ENCODE results near the gene SPRR2F. TPM values are rescaled to one million over a fixed set of nuclear protein-coding genes. Genes with fewer than 3 reads are reported as not detected.

Gene SPRR2F, protein sequence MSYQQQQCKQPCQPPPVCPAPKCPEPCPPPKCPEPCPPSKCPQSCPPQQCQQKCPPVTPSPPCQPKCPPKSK
- not detected in 2 replicates for total RNA-seq

GRCh38 chr1:153113416-153113815 is at the start of gene SPRR2F:
TSS of gene SPRR2F (minus strand) at chr1:153113516. CDS start at chr1:153112733, 783 bp downstream.

DNA sequence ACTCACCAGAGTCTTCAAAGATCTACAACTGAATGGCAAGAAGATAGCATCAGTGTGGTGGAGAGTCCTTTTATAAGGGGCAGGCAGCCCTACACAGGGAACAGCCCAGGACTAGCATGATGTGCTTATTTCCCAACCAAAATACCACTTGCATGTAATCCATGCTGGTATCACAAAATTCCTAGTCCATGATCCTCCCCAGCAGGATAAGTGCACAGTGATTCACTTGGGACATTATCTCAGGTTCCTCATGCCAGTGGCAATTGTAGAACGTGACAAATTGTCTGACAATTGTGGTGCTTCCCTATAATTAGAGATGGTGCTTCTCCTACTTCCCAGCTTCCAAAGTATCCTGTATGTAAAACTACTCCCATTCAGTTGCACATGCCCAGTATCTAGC is 37.5 kb upstream of the SPRR2F start, which contains the start of gene SPRR2G:
SPRR2G (minus strand) TSS at position 45 of the 400 bp plus-strand sequence. CDS start 780 bp downstream, outside the sequence.

GRCh38 chr1:153094426-153094825 is 18.9 kb downstream of the SPRR2F start, which contains the start of gene SPRR2E:
TSS of gene SPRR2E (minus strand) at chr1:153094526. CDS start at chr1:153093751, 775 bp downstream.

GRCh38 chr1:153071511-153071910 is 41.8 kb downstream of the SPRR2F start, which contains the start of gene SPRR2B:
TSS of gene SPRR2B (minus strand) at chr1:153071611. CDS start at chr1:153070839, 772 bp downstream.

Other genes starting within 250 kb of the SPRR2F start
- gene SMCP, start 235.2 kb downstream of the SPRR2F start, total RNA-seq = not detected in 2 replicates
- gene IVL, start 205.0 kb downstream of the SPRR2F start, total RNA-seq = not detected in 2 replicates
- gene SPRR5, start 166.3 kb downstream of the SPRR2F start, total RNA-seq = not detected in 2 replicates
- not detected in 2 replicates for gene SPRR4, start 142.9 kb downstream of the SPRR2F start, total RNA-seq
- not detected in 2 replicates for gene SPRR1A, start 129.4 kb downstream of the SPRR2F start, total RNA-seq
- not detected in 2 replicates for gene SPRR3, start 111.8 kb downstream of the SPRR2F start, total RNA-seq
- gene SPRR1B, start 82.3 kb downstream of the SPRR2F start, total RNA-seq = not detected in 2 replicates
- not detected in 2 replicates for gene SPRR2D, start 72.4 kb downstream of the SPRR2F start, total RNA-seq
- gene SPRR2A, start 56.0 kb downstream of the SPRR2F start, total RNA-seq = not detected in 2 replicates
- gene SPRR2B, start 41.9 kb downstream of the SPRR2F start, total RNA-seq = not detected in 2 replicates
- not detected in 2 replicates for gene SPRR2E, start 19.0 kb downstream of the SPRR2F start, total RNA-seq
- gene SPRR2G, start 37.4 kb upstream of the SPRR2F start, total RNA-seq = not detected in 2 replicates
- not detected in 2 replicates for gene LELP1, start 89.9 kb upstream of the SPRR2F start, total RNA-seq
- gene PRR9, start 104.1 kb upstream of the SPRR2F start, total RNA-seq = not detected in 2 replicates
- gene LORICRIN, start 146.2 kb upstream of the SPRR2F start, total RNA-seq = not detected in 2 replicates
- gene PGLYRP3, start 199.4 kb upstream of the SPRR2F start, total RNA-seq = not detected in 2 replicates
- not detected in 2 replicates for gene PGLYRP4, start 235.3 kb upstream of the SPRR2F start, total RNA-seq
- not detected in 2 replicates for gene S100A9, start 244.3 kb upstream of the SPRR2F start, total RNA-seq